Thyroid gland (tissue), 4 donors: ENCODE results near the gene ETS1.

Experiments
- POLR2A ChIP-seq, 2 donors: fragments of 450-650 bp; IDR thresholded peaks; one replicate each; pipeline ENCODE4 v1.6.1; 2017; ENCODE audit warnings: antibody characterized with exemption in 2 of 2, mild to moderate bottlenecking in 2 of 2, moderate library complexity in 1 of 2
- TF ChIP-seq, protein P1 (sequence below), 6 experiments: fragments of 200-600 bp in 3 of 6; fragments of 450-650 bp in 3 of 6; sonication (generic) in 3 of 6; IDR thresholded peaks; one replicate each; pipeline ENCODE4 v1.5.1; 2016 to 2019; ENCODE audit warnings: antibody characterized with exemption in 6 of 6, mild to moderate bottlenecking in 2 of 6, inconsistent platforms in 1 of 6, moderate library complexity in 1 of 6

DNA sequence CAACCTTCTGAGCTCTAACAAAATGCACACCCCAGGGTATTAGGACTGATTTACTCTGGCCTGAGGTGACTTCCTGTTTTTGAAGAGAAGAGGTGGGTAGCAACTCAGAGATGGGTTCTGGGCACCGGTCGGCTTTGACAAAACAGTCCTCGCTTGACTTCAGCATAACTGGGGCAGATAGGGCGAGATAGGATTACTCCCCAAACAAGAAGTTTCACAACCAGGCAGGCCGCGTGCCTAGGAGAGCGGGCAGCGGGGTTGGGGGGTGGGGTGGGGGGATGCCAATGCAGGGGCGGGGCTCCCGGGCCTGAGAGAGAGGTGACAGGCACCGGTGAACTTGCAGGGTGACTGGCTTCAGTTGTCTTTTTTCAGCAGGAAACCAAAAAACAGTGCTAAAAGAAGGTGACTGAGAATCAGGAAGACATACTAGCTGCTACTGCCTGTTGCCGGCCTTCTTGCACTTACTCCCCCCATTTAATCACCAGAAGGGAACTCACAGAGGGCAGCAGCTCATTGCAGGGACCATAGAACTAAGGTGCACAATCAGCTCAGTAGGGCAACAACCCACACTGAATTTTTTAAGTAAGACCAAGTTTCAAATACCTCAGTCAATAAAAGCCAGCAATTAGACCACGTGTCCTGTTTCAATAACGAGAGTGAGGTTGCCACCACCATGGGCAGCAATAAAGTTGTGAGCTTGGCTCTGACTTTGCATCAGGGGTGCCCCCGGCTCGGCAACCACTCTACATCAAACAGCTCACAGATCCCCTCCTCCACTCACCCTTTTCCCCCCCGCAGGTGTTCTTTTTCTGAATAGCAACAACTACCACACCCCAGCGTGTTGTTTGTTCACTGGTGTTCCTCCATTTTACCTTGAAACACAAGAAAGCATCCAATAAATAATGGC, 37.2 kb upstream of the ETS1 start:
- TF ChIP-seq, protein P1, sequence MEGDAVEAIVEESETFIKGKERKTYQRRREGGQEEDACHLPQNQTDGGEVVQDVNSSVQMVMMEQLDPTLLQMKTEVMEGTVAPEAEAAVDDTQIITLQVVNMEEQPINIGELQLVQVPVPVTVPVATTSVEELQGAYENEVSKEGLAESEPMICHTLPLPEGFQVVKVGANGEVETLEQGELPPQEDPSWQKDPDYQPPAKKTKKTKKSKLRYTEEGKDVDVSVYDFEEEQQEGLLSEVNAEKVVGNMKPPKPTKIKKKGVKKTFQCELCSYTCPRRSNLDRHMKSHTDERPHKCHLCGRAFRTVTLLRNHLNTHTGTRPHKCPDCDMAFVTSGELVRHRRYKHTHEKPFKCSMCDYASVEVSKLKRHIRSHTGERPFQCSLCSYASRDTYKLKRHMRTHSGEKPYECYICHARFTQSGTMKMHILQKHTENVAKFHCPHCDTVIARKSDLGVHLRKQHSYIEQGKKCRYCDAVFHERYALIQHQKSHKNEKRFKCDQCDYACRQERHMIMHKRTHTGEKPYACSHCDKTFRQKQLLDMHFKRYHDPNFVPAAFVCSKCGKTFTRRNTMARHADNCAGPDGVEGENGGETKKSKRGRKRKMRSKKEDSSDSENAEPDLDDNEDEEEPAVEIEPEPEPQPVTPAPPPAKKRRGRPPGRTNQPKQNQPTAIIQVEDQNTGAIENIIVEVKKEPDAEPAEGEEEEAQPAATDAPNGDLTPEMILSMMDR (IDR thresholded peaks at IDR 0.05), result no peak
- TF ChIP-seq POLR2A (IDR thresholded peaks at IDR 0.05), result no peak
